ENCODE data around the gene LDLRAD3.

DNA sequence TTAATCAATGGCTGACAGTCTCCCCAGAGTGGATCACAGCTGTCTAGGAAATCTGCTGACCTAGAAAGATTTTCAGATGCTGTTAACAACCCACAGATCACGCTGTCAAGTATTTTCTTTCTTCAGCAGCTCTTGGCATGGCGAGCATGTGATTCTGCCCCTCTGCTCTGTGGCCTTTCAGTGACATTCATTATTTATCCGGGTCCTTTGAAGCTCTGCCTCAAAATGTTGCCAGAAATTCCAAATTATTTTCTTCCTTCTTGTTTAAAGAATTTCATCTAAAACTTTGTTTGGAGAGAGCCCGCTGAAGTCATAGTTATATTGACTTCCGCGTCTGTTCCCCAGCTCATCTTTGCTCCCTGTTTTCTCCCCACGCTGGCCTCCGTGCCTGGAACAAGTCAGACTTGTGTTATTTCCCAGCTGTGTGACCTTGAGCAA lies 211.3 kb downstream of the LDLRAD3 start:
- TF ChIP-seq, protein P1, sequence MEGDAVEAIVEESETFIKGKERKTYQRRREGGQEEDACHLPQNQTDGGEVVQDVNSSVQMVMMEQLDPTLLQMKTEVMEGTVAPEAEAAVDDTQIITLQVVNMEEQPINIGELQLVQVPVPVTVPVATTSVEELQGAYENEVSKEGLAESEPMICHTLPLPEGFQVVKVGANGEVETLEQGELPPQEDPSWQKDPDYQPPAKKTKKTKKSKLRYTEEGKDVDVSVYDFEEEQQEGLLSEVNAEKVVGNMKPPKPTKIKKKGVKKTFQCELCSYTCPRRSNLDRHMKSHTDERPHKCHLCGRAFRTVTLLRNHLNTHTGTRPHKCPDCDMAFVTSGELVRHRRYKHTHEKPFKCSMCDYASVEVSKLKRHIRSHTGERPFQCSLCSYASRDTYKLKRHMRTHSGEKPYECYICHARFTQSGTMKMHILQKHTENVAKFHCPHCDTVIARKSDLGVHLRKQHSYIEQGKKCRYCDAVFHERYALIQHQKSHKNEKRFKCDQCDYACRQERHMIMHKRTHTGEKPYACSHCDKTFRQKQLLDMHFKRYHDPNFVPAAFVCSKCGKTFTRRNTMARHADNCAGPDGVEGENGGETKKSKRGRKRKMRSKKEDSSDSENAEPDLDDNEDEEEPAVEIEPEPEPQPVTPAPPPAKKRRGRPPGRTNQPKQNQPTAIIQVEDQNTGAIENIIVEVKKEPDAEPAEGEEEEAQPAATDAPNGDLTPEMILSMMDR (IDR thresholded peaks at IDR 0.05; ENCODE audit: low read depth, low read length, poor library complexity, severe bottlenecking) = no peak
- TF ChIP-seq EZH2phosphoT487 (IDR thresholded peaks at IDR 0.05; ENCODE audit: borderline replicate concordance, low read length) = no peak

All from DOHH2 (cell line).